Measurements from ENCODE around the gene DNAH3.
"Not testable (repeated sequence)": the region's sequence is repeated elsewhere in the genome, so short reads cannot be mapped to it uniquely, and the experiment has no call there.

Gene DNAH3

DNA sequence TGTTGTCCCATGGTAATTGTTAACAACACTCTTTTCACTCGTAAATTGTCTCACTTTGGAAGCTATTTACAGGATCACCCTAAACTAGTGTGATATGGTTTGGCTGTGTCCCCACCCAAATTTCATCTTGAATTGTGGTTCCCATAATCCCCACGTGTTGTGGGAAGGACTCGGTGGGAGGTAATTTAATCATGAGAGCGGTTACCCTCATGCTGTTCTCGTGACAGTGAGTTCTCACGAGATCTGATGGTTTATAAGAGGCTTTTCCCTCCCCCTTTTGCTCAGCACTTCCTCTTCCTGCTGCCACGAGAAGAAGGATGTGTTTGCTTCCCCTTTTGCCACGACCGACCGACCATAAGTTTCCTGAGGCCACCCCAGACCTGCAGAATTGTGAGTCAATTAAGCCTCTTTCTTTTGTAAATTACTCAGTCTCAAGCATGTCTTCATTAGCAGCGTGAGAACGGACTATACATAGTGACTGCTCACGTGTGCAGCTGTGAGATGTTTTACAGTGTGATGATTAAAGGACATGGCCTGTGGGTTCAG is 34.4 kb downstream of the DNAH3 start:
- DNase-seq: peak; percentile 57

DNA sequence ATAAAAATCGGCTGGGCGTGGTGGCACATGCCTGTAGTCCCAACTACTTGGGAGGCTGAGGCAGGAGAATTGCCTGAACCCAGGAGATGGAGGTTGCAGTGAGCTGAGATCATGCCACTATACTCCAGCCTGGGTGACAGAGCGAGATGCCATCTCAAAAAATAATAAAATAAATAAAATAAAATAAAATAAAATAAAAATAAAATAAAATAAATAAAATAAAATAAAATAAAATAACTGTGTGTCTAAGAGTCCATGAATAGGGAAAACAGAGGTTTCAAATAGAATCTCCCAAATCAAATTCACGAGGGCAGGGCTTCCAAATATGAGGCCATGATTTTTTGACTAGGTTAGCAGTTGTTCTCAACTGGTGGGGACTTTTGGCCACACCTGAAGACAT is 35.1 kb downstream of the DNAH3 start:
- DNase-seq: not testable (repeated sequence)

DNA sequence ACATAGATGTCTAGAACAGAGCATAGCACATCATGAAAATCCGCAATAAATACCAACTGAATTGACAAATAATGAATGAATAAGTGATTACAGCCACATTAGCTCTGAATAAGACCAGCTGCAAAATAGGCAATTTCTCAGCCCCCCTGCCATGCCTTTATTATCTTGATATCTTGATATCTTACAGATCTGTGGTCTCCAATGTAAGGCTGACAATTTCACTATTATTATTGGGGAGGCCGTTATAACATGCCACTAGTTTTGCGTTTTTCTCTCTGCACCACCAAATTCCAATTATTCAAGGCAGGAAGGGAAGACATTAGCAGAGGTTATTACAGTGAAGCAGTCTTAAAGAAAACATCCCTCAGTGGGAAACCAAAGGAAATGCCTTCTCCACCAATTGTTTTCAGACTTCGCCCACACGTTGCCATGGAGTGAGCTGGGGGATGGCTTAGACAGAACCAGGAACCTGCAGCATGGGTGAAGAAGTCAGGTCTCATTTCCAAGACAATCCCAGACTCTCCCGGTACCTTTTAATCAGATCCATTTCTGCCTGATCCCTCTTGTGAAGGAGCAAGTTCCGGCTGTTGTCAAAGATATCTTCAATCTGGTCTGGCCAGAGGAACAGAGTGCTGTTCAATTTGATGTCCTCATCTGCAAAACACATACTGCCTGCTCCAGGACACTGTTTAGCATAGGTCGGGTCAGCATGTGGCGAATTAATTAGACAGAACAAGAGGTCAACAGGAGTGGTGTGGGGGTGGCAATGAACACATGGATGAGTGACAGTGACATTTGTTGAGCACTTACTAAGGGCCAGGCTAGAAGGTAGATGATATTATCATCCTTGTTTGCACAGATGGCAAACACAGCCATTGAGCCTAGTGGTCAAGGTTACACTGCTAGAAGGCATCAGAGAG is 46.4 kb downstream of the DNAH3 start:
- no peak for DNase-seq

DNA sequence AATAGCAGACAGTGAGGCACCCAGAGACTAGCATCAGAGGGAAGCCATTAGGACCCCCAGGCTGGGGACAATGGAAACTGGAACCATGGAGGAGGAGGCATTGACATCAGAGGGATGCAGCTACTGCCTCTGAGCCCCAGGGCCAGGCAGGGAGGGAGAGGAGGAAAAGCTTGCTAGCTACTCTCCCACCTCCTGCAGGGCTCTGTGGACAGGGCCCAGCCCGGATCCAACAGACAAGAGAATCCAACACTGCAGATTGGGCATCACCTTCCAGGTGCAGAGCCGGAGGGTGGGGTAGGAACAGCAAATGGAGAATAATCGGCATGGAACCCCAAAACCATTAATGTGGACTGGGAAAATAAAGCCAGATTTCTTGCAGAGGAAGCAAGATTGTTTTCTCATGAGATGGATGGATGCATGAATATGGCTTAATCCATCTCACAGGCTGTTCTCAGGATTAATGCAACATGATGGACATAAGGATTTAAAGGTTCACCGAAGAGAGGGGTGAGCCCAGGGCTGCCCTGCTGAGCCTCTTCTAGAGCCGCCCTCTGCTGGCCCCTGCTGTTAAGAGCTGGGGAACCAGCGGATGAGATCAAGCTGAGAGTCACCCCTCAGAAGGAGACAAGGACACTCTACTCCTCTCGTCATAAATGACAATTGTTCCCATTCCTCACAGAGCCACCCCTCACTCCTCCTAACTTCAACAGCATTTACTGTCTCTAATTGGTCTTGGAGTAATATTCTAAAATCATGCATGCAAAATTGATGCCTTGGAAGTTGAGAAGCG is 48.8 kb downstream of the DNAH3 start:
- DNase-seq: peak; percentile 55

DNA sequence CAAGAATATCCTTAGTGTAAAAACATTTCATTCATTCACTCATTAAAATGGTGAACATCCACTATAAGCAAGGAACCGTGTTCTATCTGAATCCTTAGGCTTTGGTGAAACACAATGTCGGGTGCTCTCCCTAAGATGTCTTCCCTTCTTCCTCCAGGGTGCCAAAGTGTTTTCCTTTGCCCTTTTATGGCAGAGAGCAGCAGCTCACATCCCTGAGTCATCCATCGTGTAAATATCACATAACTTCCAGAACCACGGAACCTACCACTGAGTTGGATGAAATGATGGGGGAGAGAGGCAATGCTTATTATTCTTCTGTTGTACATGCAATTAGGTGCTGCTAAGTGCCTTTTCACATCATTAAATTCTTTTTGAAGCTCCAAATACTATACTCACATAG is 50.2 kb downstream of the DNAH3 start:
- DNase-seq: no peak

DNA sequence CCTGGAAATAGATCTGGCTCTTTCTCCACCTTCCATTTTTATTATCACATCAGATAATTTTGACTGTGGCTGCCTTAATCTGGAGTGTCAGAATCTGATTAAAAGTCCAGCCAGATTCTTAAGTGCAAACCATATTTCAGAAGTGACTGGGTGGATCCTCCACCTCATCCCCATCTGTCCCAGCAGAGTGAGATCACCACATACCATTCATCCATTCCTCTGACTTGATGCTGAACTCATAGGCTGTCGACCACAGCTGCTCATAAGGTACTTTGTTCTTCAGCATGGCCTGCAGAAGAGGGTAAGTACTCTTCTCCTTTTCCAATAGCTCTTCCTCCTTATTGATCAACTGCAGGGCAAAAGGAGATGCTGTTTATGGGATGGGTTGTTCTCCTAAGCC is 53.5 kb downstream of the DNAH3 start:
- no peak for DNase-seq

DNA sequence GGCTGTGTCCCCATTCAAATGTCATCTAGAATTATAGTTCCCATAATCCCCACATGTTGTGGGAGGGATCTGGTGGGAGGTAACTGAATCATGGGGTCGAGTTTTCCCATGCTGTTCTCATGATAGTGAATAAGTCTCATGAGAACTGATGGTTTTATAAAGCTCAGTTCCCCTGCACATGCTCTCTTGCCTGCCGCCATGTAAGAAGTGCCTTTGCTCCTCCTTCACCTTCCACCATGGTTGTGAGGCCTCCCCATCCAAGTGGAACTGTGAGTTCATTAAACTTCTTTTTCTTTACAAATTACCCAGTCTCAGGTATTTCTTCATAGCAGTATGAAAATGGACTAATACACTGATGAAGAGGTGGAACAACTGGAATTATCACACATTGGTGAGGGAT is 55.9 kb downstream of the DNAH3 start:
- DNase-seq: not testable (repeated sequence)

DNA sequence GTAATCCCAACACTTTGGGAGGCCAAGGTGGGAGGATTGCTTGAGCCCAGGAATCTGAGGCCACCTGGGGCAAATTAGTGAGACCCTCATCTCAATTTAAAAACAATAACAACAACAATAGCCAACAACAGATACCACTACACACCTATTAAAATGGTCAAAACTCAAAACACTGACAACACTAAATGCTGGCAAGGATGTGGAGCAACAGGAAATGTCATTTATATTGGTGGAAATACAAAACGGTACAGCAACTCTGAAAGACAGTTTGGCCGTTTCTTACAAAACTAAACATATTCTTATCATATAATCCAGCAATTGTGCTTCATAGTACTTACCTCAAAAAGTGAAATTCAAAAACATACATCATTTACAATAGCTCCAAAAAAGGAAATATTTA is 57.7 kb downstream of the DNAH3 start:
- DNase-seq: no peak

DNA sequence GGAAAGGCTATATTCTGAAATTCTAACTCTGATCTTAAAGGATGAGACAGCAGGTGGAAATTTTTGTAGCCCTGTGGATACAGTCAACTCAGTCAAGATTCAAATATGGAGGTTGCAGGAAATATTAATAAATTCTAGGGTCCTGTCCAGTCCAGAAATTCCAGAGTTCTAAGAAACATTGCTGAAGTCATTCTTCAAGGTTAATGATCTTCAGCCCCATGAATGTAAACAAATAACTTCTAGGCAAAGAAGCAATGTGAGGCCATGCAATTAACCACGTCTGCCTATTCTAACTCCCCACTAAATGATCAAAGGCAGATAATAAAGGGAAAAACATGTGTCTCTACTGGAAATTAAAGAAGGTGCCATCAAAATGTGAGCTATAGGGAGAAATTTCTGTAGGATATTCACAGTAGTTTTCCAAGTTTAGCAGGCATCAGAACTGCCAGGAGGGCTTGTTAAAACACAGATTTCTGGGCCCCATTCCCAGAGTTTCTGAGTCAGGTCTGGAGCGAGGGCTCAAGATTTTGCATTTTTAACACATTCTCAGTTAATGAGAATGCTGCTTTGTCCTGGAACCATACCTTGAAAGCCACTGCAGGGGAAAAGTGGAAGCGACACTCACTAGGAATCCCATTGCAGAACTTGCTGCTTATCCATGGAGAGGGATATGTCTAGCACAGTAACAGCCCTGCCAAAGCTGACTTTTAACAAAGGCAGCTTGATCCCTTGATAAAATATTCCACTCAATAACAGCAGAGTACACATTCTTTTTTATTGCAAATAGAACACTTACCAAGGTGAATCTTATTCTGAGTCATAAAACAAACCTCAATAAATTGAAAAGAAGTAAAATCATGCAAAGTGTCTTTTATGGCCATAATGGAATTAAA is 61.8 kb downstream of the DNAH3 start:
- no peak for DNase-seq

DNA sequence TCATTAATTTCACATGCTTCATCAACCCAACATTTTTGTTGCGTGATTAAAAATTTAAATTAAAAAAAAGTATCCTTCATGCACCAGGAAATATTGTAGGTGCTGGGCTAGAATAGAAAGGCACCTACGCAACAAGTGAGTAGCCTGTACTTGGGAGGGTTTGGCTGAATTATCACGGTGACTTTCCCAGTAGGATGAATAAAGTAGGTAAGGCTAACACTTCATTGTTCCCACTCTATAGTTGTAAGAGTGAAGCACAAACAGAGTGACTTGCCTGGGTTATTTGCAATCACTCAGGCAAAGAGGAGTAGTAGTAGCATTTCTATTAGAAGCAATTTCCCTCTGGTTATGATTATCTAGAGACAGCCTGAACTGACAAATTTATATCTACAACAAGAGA is 62.5 kb downstream of the DNAH3 start:
- DNase-seq: no peak

DNA sequence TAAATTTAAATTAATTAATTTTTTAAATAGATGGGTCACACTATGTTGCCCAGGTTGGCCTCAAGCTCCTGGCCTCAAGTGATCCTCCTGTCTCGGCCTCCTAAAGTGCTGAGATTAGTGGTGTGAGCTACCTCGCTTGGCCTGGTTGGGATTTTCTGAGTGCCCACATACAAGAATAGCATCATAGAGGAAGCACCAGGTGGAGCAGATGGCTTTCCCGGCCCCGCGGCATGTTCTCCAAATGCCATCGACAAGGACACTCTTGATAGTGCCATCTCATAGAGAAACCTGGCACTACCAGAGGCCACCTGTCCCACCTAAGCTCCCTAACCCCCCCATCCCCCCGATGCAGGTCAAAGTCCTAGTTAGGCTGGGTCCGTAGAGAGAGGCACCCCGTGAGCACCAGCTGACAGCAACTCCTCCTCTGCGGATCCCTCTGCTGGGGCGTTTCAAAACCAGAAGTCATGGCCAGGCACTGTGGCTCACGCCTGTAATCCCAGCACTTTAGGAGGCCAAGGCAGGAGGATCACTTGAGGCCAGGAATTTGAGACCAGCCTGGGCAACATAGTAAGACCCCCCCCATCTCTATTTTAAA is 65.9 kb downstream of the DNAH3 start:
- no peak for DNase-seq

DNA sequence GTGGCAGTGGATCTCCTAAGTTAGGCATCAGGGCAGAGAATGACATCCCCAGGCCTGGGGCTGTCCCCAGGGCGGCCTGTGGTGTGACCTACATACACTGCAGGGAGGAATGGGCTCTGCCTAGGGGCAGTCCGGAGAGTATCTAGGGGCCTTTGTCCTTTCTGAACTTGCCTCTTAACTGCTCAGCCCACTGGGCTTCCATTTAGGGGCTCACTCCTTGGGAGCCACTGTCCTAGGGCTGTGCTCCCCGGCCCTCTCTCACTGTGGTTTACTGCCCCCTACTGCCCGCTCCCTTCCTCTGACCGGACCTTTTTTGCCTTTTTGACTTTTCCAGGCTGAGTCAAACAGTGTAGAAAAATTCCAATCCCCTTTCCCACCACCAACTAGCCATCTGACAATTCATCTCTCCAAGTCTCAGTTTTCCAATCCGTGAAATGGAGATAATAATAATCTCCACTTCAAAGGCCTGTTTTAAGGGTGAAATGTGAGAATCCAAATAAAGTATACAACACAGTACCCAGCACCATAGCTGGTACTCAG is 66.8 kb downstream of the DNAH3 start:
- DNase-seq: peak; percentile 81

DNA sequence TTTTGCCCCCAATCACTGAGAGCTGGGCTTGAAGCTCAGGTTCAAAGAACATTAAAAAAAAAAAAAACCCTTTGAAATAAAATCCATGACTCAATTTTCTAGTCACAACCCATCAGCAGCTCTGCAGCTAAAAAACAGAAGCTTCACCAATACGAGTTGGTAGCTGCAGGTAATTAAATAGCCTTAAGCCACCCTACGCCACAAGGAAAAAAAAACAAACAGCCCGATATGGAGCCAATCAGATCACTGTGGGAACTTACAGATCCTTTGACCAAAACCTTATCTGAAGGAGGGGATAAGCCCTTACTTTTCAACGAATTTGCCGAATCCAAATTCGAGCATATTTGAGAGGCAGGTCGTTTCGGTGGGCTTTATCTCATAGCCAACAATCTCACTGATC is 69.3 kb downstream of the DNAH3 start:
- no peak for DNase-seq

DNA sequence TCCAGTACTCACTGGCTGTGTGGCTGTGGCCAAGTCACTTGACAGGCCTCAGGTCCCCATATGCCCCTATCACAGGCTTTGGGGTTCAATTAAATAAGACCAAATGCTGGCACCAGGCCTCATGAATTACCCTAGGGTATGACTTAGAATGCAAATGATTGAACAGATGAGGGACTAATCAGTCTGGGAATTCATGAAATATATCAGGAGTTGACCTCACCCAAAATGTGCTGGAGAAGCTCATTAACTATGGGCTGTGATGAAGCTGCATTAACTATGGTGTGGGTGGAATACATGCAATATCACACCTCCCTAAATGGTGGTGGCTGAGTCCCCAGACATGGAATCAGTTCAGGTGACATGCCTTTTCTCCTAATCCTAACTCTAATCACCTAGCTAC is 72.1 kb downstream of the DNAH3 start:
- DNase-seq: no peak

DNA sequence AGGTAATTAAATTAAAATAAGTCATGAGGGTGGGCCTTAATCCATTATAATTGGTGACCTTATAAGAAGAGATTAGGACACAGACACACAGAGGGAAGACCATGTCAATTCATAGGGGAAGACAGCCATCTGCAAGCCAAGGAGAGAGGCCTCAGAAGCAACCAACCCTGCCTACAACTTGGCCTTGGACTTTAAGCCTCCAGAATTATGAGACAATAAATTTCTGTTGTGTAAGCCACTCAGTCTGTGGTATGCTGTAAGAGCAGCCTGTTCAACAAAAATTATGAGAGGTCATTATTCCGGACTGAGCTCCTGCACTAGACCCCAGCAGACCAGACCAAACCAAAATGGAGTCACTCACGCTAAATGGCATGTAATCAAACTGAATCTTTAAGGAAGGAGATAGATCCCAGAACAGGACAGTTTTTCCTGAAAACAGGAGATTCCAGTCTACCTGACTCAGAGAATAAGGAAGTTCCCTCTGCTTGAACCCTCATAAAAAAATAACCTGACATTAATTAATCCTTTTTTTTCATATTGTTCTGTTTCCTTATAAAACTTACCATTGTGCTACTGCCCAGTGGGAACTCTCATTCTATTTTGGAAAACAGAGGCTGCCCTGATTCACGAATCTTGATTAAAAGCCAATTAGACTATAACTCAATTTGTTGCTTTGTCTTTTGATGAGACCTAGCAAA is 74.3 kb downstream of the DNAH3 start:
- DNase-seq: no peak

DNA sequence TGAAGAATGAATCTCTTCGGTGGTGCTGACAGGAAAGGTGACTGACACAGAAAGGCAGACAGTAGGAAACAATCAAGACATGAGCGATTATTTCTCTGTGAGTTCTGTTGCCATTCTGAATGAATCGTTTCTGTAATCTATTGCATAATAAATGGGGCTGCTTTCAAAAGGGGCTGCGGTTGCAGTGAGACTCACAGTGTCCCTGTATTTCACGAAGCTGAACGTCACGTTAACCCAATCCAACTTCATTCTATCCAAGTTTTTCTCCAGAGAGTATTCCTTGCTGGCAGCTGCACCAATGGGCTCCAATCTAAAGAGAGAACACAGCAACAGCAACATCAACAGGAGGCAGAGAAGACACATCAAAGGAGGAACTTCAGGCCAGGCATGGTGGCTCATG is 75.4 kb downstream of the DNAH3 start:
- DNase-seq: no peak

DNA sequence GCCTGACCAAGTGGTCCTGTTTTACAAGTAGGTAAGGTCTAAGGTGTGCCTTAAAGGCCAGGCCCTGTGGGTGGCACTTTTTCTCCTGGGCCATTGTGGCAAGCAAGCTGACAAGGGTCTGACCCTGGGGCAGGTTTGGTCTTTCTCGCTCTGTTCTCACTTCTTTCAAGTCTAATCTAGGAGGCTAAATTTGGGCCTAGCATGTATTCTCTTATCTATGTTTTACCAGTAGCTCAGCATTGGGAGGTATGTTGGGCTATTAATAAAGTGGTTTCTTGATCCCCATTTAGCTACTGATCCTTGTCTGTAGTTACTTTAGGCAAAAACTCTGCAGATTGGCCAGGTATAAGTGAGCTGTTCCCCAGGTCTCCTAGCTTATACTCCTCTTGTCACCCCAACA is 77.7 kb downstream of the DNAH3 start:
- peak; percentile 20 for DNase-seq

DNA sequence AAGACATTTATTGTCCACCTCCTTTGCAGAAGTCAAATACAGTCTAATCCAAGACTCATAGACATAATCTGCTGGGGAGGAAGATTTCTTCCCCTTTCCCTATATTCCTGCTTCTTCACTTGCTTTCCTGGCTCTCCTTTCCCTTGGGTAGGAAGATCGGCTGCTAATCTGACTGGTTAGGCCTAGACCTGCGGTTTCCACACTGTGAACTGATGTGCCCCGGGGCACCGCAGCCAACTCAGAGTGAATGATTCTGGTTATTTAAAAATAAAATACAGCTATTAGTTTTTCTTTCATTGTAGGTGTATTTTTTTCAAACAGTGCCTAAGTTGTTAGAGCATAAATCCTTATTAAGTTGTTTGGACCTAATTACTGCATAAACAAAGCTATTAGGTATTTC is 78.9 kb downstream of the DNAH3 start:
- DNase-seq: no peak

DNA sequence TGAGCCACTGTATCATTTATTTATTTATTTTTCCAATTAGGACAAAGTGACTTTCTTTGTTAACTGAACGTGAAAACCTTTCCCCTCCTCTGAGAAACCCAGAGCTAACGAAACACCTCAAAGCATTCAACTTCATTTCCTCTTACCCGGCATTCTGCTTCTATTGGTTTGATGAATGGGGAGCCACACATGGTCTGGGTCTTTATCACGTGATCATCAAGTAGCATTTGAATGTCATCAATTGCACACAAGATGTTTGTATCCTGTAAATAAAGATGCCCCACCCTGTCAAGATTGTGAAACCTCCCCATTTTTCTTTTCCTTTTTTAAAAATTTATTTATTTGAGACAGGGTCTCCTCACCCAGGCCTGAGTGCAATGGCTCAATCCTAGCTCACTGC is 80.1 kb downstream of the DNAH3 start:
- no peak for DNase-seq

DNA sequence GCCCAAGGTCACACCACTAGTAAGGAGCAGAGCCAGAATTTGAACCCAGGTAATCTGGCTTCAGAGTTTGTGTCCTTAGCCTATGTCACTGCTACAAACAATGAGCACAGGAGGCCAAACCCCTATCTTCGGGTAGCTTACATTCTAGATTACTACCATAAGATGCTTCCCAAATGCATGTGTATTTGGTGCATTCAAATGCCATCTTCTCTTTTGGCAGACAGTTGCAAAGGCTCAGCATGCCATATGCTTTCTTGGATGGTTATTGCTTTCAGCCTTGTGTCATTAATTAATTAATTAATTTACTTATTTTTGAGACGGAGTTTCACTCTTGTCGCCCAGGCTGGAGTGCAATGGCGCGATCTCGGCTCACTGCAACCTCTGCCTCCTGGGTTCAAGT is 80.7 kb downstream of the DNAH3 start:
- DNase-seq: no peak

DNA sequence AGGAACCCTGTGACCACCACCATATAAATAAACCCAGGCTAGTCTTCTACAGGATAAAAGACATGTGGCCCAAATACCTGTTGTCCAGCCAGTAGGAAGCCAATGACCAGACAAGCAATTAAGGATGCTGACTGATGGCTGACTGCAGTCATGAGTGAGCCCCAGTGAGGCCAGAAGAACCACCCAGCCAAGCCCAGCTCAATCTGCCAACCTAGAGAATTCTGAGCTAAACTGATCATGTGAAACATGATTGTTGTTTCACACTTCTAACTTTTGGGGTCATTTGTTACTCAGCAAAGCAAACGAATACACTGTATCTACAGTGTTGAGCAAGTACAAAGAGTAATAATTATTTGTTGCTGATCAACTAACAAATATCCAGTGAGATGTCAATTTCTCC is 86.4 kb downstream of the DNAH3 start:
- DNase-seq: no peak

DNA sequence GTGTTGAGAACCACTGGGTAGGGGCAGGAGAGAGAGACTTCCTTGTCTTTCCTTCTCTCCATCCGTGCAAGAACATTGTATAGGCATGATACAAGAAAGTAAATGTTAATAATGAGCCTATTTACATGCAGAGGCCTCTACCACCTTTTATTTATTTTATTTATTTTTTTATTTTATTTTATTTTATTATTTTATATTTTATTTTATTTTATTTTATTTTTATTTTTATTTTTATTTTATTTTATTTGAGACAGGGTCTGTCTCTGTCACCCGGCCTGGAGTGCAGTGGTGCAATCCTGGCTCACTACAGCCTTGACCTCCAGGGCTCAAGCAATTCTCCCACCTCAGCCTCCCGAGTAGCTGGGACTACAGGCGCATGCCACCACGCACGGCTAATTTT is 87.3 kb downstream of the DNAH3 start:
- DNase-seq: not testable (repeated sequence)

All from hematopoietic multipotent progenitor cell treated with erythropoietin and hydrocortisone succinate and interleukin-3 and kit ligand, for 6 days (in vitro differentiated cells).